Large intestine (tissue), 3 donors: ENCODE data around the gene PRDM11. TPM values are rescaled to one million over a fixed set of nuclear protein-coding genes. Genes with fewer than 3 reads are reported as not detected.

Source experiments
- DNase-seq, 2 donors: peaks; one replicate each; pipeline versions ENCODE4 v3.0.0 to v3.0.0-alpha.2; 2013
- H3K27ac ChIP-seq: one replicate; pipeline ENCODE4 v1.5.1; 2013; ENCODE audit warnings: low read length
- H3K27me3 ChIP-seq: 2 replicates; pipeline ENCODE4 v1.6.1; 2013; ENCODE audit warnings: low read length; ENCODE audit not compliant: control insufficient read depth, insufficient read depth
- H3K36me3 ChIP-seq: 2 replicates; pipeline ENCODE4 v1.6.1; 2013; ENCODE audit warnings: low read length; ENCODE audit not compliant: control insufficient read depth, insufficient read depth
- H3K4me1 ChIP-seq: one replicate; pipeline ENCODE4 v1.6.1; 2013; ENCODE audit warnings: low read length; ENCODE audit not compliant: control insufficient read depth, insufficient read depth
- H3K4me3 ChIP-seq: one replicate; pipeline ENCODE4 v1.5.1; 2013; ENCODE audit warnings: low read length
- H3K9me3 ChIP-seq: one replicate; pipeline ENCODE4 v1.6.1; 2013; ENCODE audit warnings: mild to moderate bottlenecking, low read depth, low read length, moderate library complexity; ENCODE audit not compliant: control insufficient read depth
- WGBS: methylation state at CpG from one replicate; pipeline ENCODE4 v1.1.5; 2013; ENCODE audit warnings: low lambda C conversion rate; ENCODE audit not compliant: insufficient coverage; 5-methylcytosine and 5-hydroxymethylcytosine counted together
- polyA plus RNA-seq: library from polyadenylated mRNA; unstranded; fragments of 120-200 nt; gene quantifications from one replicate; pipeline ENCODE4 v1.2.1, GENCODE V29; 2013

The PRDM11 gene
- polyA plus RNA-seq, 1 donor, result 23.4 TPM

GRCh38 chr11:45263773-45264172, 117.3 kb downstream of the PRDM11 start:
- H3K27me3 ChIP-seq, result no peaks in the 10 kb centered on the region
- peaks cover 74% of the 10 kb centered on the region for H3K4me1 ChIP-seq
- no peak overlapping the region for H3K27ac ChIP-seq
- H3K36me3 ChIP-seq, result no peaks in the 10 kb centered on the region
- DNase-seq, result no peak
- WGBS, result no CpG with 5 or more reads among the region's 3 CpGs
- H3K4me3 ChIP-seq, result no peak overlapping the region
- H3K9me3 ChIP-seq, result no peaks in the 10 kb centered on the region

DNA sequence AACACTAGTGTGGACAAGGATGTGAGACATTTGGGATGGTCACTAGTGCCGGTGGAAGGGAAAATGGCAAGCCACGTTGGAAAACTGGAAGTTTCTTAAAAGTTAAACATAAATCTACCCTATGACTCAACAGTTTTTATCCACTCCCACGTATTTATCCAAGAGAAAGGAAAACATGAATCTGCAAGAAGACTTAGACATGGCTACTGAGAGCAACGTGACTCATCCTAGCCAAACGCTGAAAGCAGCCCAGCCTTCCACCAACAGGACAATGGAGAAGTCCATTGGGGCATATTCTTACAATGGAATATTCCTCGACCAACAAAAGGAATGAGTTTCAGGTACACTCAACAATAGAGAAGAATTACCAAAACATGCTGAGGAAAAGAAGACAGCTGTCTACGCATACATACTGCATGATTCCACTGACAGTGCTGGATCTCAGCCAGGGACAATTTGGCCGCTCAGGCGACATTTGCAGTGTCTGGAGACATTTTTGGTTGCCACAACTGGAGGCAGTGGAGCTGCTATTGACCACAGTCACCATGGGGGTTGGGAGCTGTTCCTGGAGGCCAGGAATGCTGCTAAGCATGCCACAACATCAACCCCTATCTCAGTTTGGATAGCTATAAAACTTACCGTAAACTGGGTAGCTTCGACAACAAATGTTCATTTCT, 118.5 kb downstream of the PRDM11 start:
- Histone ChIP-seq H3K9me3 (no peaks in the 10 kb centered on the region), H3K4me1 (peaks cover 62% of the 10 kb centered on the region), H3K4me3 (no peak overlapping the region), H3K27me3 (no peaks in the 10 kb centered on the region), H3K27ac (peak overlapping the region; percentile 81), H3K36me3 (no peaks in the 10 kb centered on the region)
- DNase-seq, result no peak
- 80% methylated on average over 1 of the region's 11 CpGs for WGBS

- H3K27ac ChIP-seq, result peak overlapping the region; percentile 81
- no peaks in the 10 kb centered on the region for H3K36me3 ChIP-seq
- DNase-seq, result no peak
- no peak overlapping the region for H3K4me3 ChIP-seq
- WGBS, result no CpG with 5 or more reads among the region's 2 CpGs
- no peaks in the 10 kb centered on the region for H3K27me3 ChIP-seq
- H3K9me3 ChIP-seq, result no peaks in the 10 kb centered on the region
- H3K4me1 ChIP-seq, result peaks cover 54% of the 10 kb centered on the region
Measured at GRCh38 chr11:45265969-45266675, 119.7 kb downstream of the PRDM11 start.

- Histone ChIP-seq H3K4me3 (no peak overlapping the region), H3K36me3 (no peaks in the 10 kb centered on the region), H3K27ac (peak overlapping the region; percentile 81), H3K9me3 (no peaks in the 10 kb centered on the region), H3K27me3 (no peaks in the 10 kb centered on the region), H3K4me1 (peaks cover 57% of the 10 kb centered on the region)
- WGBS, result no CpG with 5 or more reads among the region's 1 CpG
- peak; percentile 73 to 92 for DNase-seq
Measured at GRCh38 chr11:45266676-45267020, 120.2 kb downstream of the PRDM11 start.

DNA sequence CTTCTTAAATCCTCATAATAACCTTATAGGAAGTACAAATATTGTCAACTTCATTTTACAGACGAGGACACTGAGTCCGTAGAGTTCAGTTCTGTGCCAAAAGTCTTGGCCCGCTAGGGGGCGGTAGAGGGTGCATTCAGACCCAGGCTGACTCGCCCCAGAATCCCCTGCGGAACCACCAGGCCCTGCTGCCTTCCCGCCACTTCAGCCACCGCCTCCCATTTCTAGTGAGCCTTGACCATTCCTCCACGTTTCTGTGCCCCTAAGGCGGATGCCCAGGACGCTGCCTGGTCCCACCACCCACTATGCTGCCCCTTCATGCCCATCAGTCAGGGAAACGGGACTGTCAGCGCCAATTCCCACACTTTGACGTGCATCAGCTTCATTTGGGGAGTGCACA, 120.6 kb downstream of the PRDM11 start:
- no peaks in the 10 kb centered on the region for H3K9me3 ChIP-seq
- WGBS, result no CpG with 5 or more reads among the region's 14 CpGs
- no peak overlapping the region for H3K4me3 ChIP-seq
- H3K27me3 ChIP-seq, result no peaks in the 10 kb centered on the region
- H3K36me3 ChIP-seq, result no peaks in the 10 kb centered on the region
- H3K4me1 ChIP-seq, result peaks cover 57% of the 10 kb centered on the region
- peak overlapping the region; percentile 81 for H3K27ac ChIP-seq
- no peak for DNase-seq

- peaks cover 55% of the 10 kb centered on the region for H3K4me1 ChIP-seq
- no peaks in the 10 kb centered on the region for H3K27me3 ChIP-seq
- DNase-seq, result no peak
Measured at GRCh38 chr11:45267652-45268299, 121.3 kb downstream of the PRDM11 start.

GRCh38 chr11:45269678-45270077, 123.2 kb downstream of the PRDM11 start:
- H3K4me1 ChIP-seq, result peaks cover 45% of the 10 kb centered on the region
- H3K27me3 ChIP-seq, result no peaks in the 10 kb centered on the region
- H3K9me3 ChIP-seq, result no peaks in the 10 kb centered on the region
- DNase-seq, result no peak
- no peak overlapping the region for H3K4me3 ChIP-seq
- no peaks in the 10 kb centered on the region for H3K36me3 ChIP-seq
- no peak overlapping the region for H3K27ac ChIP-seq

More at GRCh38 chr11:45267652-45268299, 121.3 kb downstream of the PRDM11 start:
- Histone ChIP-seq H3K4me3 (no peak overlapping the region), H3K9me3 (no peaks in the 10 kb centered on the region), H3K27ac (peak overlapping the region; percentile 81), H3K36me3 (no peaks in the 10 kb centered on the region)
- 90% methylated on average over 2 of the region's 13 CpGs for WGBS

DNA sequence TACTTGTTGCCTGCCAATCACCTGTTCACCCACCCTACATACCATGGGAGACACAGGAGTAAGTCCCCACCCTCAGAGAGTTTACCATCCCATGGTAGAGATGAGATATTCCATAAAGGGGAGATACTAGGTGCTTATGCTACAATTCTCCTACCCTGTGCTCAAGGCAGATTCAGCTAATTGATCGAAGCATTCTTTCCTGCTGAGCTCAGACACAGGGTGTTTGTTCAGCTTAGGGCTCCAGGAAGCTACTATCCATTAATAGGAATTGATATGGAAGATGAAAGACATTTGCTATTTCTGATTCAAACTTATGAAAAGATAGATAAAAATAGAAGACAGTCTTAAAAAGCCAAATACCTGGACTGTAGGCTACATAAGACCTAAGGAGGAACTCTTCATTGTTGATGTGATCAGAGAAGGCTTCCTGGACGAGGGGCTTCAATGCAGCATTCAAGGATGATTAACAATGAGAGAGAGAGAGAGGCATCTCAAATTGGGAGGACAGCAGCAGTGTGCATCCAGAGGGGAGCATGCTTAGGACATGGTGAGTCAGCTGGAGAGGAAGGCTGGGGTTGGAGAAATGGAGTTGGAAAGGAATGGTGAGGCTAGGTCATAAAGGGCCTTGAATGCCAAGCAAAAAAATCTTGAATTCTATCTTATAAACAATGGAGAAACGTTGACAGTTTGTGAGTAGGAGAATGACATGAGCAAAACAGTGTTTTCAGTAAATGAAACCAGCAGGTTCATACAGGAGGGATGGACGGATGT, 124.7 kb downstream of the PRDM11 start:
- Histone ChIP-seq H3K9me3 (no peaks in the 10 kb centered on the region), H3K4me1 (peaks cover 30% of the 10 kb centered on the region), H3K27ac (no peak overlapping the region), H3K27me3 (no peaks in the 10 kb centered on the region), H3K4me3 (no peak overlapping the region), H3K36me3 (no peaks in the 10 kb centered on the region)
- DNase-seq, result no peak
- 70% methylated on average over 2 of the region's 4 CpGs for WGBS

DNA sequence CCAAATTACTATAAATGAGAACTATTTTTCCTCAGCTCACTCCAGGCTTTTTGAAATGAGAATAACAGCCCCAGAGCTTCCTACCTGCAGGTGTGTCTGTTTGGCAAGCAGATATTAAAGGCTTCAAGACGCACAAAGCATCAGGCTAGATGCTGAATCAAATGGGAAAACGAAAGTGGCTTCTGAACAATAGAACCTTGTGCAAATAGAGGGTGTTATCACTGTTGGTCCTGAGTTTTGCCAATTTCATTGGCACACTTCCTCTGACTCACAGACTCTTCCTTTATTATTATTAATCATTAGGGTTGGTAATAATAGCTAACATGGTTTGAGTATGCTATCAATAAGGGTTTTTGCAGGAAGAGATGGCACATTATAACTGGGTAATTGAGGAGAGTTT, 126.3 kb downstream of the PRDM11 start:
- no peak overlapping the region for H3K4me3 ChIP-seq
- H3K4me1 ChIP-seq, result peaks cover 14% of the 10 kb centered on the region
- H3K36me3 ChIP-seq, result no peaks in the 10 kb centered on the region
- H3K27ac ChIP-seq, result peak overlapping the region; percentile 27
- no peaks in the 10 kb centered on the region for H3K9me3 ChIP-seq
- H3K27me3 ChIP-seq, result no peaks in the 10 kb centered on the region
- WGBS, result no CpG with 5 or more reads among the region's 2 CpGs
- peak; percentile 32 to 73 for DNase-seq

DNA sequence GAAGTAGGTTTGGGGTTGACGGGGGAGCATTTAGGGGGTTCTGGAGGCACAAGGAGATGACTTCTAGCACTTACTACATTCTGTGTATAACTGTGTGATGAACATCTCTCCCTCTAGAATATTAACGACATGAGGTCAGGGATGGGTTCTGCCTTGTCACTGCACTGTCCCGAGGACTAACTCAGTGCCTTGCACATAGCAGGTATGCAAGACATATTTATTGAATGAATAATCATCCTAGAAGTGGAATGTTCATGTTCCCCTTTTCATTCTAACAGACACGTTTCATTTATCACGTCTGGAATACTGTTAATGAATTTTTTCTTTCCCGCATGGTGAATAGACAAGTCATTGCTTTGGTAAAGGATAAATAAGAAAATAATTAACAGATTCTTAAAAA, 127.1 kb downstream of the PRDM11 start:
- DNase-seq, result no peak
- Histone ChIP-seq H3K4me3 (no peak overlapping the region), H3K27ac (no peak overlapping the region), H3K9me3 (no peaks in the 10 kb centered on the region), H3K36me3 (no peaks in the 10 kb centered on the region), H3K4me1 (peaks cover 6% of the 10 kb centered on the region), H3K27me3 (no peaks in the 10 kb centered on the region)
- 100% methylated on average over 1 of the region's 6 CpGs for WGBS
